Brain microvascular endothelial cell (primary cell): ENCODE measurements around the gene LEPROT.

Experiments
- DNase-seq: peaks from one replicate; pipeline ENCODE4 v3.0.0-alpha.2; 2020
- H3K27ac ChIP-seq: fragments of 250-450 bp; sonication (Bioruptor Pico); 2 replicates; pipeline ENCODE4 v1.5.1; 2020; ENCODE audit warnings: mild to moderate bottlenecking, moderate library complexity
- H3K27me3 ChIP-seq: fragments of 250-450 bp; sonication (Bioruptor Pico); replicated peaks from 2 replicates; pipeline ENCODE4 v1.5.1; 2020; ENCODE audit warnings: mild to moderate bottlenecking
- H3K36me3 ChIP-seq: fragments of 250-450 bp; sonication (Bioruptor Pico); replicated peaks from 2 replicates; pipeline ENCODE4 v1.5.1; 2020; ENCODE audit warnings: mild to moderate bottlenecking
- H3K4me3 ChIP-seq: 2 replicates; pipeline ENCODE4 v1.5.1; 2011; ENCODE audit warnings: low read depth, mild to moderate bottlenecking, control low read depth, low read length, moderate library complexity
- CTCF ChIP-seq: IDR thresholded peaks from 2 replicates; pipeline ENCODE4 v1.5.1; 2011; ENCODE audit warnings: low read depth, mild to moderate bottlenecking, moderate library complexity, low read length, control low read depth, inconsistent platforms; ENCODE audit errors: missing control alignments
- in situ Hi-C: cut with HindIII; loops from 2 replicates; pipeline ENCODE4 v1.10.0; 2017; ENCODE audit warnings: low sequenced_read_pairs, low pct_ligation_motif_present

The LEPROT gene

DNA sequence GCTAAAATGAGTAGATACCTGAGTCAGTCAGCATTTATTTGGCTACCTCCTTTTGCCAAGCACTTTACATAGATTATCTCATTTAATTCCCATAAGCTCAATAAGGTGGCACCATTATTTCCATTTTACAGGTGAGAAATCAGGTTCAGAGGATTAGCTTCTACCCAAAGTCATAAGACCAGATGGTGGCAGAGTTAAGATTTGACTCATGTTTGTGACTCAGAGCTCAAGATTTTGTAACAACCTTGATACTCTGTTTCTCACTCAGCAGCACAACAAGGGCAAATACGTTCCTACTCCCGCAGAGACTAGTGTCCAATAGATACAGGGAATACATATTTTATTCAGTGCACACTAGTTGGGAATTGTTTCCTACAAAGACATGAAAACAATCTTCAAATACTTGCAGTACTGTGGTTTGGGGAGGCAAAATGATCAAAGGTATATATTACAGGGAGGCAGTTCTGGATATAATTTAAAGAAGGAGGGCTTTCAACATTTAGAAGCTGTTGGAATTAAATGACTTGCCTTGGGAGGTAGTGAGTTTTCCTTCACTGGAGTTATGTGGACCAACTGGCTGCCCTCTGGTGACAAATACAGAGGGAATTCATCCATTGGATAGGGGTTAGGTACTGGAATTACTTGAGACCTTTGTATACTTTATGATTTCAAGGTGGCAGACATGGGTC lies 3.6 kb downstream of the LEPROT start:
- no peak for TF ChIP-seq CTCF
- H3K36me3 ChIP-seq = peaks cover 17% of the 10 kb centered on the region
- in situ Hi-C loops = no loop called here
- DNase-seq = peak; percentile 86
- no peaks in the 10 kb centered on the region for H3K27me3 ChIP-seq
- no peak overlapping the region for H3K4me3 ChIP-seq
- H3K27ac ChIP-seq = peak overlapping the region; percentile 84

GRCh38 chr1:65424573-65424889 lies 4.1 kb downstream of the LEPROT start:
- in situ Hi-C loops = no loop called here
- peaks cover 17% of the 10 kb centered on the region for H3K36me3 ChIP-seq
- no peak for TF ChIP-seq CTCF
- H3K27ac ChIP-seq = peak overlapping the region; percentile 84
- H3K4me3 ChIP-seq = no peak overlapping the region
- no peaks in the 10 kb centered on the region for H3K27me3 ChIP-seq
- DNase-seq = no peak

DNA sequence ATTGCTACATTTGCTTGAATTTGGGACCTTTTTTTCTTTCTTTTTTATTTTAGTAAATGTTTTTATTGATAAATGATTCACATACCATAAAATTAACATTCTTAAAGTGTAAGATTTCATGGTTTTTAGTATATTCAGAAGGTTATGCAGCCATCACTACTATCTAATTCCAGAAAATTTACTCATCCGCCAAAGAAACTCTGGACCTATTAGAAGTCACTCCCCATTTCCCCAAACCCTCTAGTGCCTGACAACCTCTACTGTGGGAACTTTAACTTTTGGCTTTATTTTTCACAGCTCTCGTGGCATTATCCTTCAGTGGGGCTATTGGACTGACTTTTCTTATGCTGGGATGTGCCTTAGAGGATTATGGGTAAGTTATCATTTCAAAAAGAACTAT lies 4.5 kb downstream of the LEPROT start:
- Histone ChIP-seq H3K4me3 (no peak overlapping the region), H3K27ac (peak overlapping the region; percentile 84), H3K27me3 (no peaks in the 10 kb centered on the region), H3K36me3 (peaks cover 17% of the 10 kb centered on the region)
- no peak for DNase-seq
- TF ChIP-seq CTCF = no peak
- in situ Hi-C loops = no loop called here

GRCh38 chr1:65425697-65426096 lies 5.2 kb downstream of the LEPROT start:
- Histone ChIP-seq H3K36me3 (peaks cover 24% of the 10 kb centered on the region), H3K27ac (peak overlapping the region; percentile 84), H3K4me3 (no peak overlapping the region), H3K27me3 (no peaks in the 10 kb centered on the region)
- DNase-seq = peak; percentile 78
- TF ChIP-seq CTCF = no peak
- in situ Hi-C loops = no loop called here

DNA sequence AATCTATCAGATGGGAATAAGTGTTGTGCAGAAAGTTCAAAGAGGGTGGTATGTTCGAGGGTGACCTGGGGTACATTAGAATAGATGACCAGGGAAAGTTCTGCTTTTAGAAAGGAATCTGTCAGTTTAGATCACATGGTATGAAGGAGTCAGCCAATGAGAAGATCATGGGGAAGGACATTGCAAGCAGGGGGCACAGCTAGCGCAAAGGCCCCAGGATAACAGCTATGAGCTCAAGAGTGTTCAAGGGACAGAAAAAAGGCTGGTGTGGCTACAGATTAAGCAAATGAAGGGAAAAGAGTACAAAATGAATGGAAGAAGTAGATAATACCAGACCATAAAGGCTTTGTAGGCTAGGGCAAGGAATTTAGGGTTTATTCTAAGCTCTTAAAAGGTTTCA lies 8.6 kb downstream of the LEPROT start:
- in situ Hi-C loops = no loop called here
- Histone ChIP-seq H3K36me3 (peaks cover 29% of the 10 kb centered on the region), H3K4me3 (no peak overlapping the region), H3K27ac (peak overlapping the region; percentile 92), H3K27me3 (no peaks in the 10 kb centered on the region)
- no peak for DNase-seq
- no peak for TF ChIP-seq CTCF

- Histone ChIP-seq H3K4me3 (no peak overlapping the region), H3K27ac (peak overlapping the region; percentile 92), H3K36me3 (peaks cover 34% of the 10 kb centered on the region), H3K27me3 (no peaks in the 10 kb centered on the region)
- in situ Hi-C loops = no loop called here
- peak; percentile 87 for DNase-seq
- TF ChIP-seq CTCF = no peak
Measured at GRCh38 chr1:65429806-65430205, 9.3 kb downstream of the LEPROT start.
